ENCODE results near the gene ABCE1.
A peak's percentile ranks its signal among the peaks of the same experiment; 100 is the strongest.

ABCE1 gene

DNA sequence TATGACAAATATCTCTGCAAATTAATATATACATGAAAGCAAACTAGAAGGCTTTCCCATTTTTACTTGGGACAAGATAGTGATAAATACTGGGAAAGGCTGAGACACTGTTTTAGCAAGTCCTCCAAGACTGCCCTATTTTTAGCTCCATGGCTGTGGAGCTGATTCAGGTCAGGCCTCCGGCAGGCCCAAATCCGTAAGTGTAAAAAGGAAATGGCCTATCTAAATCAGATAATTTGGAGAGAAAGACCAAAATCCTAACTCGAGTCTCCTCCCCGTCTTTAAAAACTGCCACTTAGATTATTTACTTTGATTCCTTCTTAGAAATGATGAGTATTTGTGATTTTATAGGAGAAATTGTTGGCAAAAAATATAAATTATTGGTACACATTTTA lies 79.4 kb downstream of the ABCE1 start:
- TF ChIP-seq GATA1 (IDR thresholded peaks at IDR 0.05; ENCODE audit: low read depth, low read length) = no peak
- no peak for TF ChIP-seq POLR2A (IDR thresholded peaks at IDR 0.05; ENCODE audit: low read length)
- peak; percentile 11 for DNase-seq

DNA sequence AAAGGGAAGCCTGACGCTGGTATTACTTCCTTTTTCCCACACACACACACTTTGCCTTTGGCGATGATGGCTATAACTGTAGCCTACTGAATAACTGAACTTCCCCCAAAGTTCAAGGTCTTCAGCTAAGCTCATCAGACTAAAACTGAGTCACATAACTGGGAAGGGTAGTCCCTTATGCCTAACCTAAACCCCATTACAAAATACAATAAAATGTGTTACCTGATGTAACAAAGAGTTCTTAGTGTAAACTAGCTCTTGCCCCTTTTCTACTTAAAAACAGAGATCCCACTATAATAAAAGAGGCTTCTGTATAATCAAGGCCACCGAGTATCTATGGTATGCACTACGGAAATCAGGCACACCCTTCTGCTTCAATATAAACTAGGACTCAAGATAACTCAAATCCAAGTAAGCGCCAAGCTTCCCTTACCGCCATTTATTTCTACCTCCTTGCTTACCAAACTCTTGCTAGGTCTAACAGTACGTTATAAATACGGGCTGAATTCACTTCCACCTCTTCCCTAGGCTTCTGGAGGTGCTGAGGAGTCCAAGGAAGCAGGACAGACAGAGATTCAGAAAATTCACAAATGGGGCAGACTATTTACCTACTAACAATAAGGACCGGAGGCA lies 79.9 kb downstream of the ABCE1 start:
- no peak for TF ChIP-seq GATA1 (IDR thresholded peaks at IDR 0.05; ENCODE audit: low read depth, low read length)
- TF ChIP-seq POLR2A (IDR thresholded peaks at IDR 0.05; ENCODE audit: low read length) = no peak
- DNase-seq = peak; percentile 57 to 73

DNA sequence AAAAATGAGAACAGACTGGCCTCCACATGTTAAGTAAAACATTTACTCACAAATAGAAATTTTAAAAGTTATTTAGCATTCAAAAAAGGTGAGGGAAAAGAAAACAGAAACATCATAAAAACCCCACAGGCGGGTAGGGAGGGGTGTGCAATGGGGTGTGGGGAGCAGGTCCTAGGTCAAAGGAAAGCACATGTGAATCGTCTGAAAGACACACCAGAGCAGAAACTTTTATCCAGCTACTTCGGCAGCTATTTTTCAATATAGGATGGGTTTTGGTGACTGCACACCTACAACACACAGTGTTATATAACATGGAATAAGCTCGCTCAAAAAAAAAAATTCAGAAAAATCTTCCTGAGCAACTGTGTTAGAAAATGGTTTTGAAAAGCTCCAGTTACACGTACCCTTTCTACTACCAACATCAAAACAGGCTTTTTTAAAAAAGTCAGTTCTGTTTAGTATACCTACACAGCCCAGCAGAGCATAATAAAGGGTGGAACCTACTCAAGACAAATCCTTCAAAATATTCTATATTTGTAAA lies 80.7 kb downstream of the ABCE1 start:
- TF ChIP-seq GATA1 (IDR thresholded peaks at IDR 0.05; ENCODE audit: low read depth, low read length) (no peak), POLR2A (IDR thresholded peaks at IDR 0.05; ENCODE audit: low read length) (no peak)
- peak; percentile 42 to 55 for DNase-seq
